Fibroblast of lung (primary cell): ENCODE results near the gene TFB2M.

Experiments
- CTCF ChIP-seq, 2 donors: IDR thresholded peaks in 1 of 2; conservative IDR thresholded peaks in 1 of 2; 1 replicate in 1 of 2; 2 replicates in 1 of 2; pipeline ENCODE4 v1.5.1; 2011 to 2012; ENCODE audit warnings: low read length in 2 of 2, control low read depth in 1 of 2, inconsistent platforms in 1 of 2, low read depth in 1 of 2, mild to moderate bottlenecking in 1 of 2
- EZH2 ChIP-seq: IDR thresholded peaks from 2 replicates; pipeline ENCODE4 v1.5.1; 2012; ENCODE audit warnings: low read length, control low read depth, mild to moderate bottlenecking; ENCODE audit errors: missing control alignments

- TF ChIP-seq CTCF (conservative IDR thresholded peaks at IDR 0.05 in 1 of 2, IDR thresholded peaks at IDR 0.05 in 1 of 2; ENCODE audit: low read depth in 1 of 2, low read length in 2 of 2) (no peak), EZH2 (no peak)
Observed at GRCh38 chr1:246519514-246519913, 46.5 kb downstream of the TFB2M start.
